HG03571 (cell line): ENCODE results near the gene TMEM184A.

Experiments used
- ATAC-seq: cut with Tn5 transposase; IDR thresholded peaks from one replicate; pipeline ENCODE4 v1.9.1; 2021; ENCODE audit not compliant: unreplicated experiment

The TMEM184A gene

DNA sequence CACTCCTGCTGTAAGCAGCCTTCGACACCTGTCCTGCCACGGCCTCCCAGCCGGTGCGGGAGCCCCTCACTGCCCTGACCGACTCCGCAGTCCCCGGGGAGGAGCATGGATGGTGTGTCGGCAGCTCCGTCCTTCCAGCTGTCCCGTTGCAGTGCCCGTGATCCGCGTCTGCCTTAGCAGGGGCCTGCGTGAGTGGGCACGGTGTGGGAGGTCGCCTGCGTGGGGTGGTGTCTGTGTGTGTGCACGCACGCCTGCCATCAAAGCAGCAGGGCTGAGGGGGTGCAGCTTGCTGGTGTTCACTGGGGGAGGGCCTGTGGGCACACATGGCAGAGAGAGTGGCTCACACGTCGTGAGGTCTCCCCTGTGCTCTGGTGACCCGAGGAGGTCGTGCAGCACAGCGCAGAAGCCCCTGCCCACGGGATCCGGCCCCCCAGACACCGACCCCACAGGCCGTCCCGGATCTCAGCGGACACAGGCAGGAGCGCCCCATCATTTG is 15.2 kb downstream of the TMEM184A start:
- no peak for ATAC-seq

DNA sequence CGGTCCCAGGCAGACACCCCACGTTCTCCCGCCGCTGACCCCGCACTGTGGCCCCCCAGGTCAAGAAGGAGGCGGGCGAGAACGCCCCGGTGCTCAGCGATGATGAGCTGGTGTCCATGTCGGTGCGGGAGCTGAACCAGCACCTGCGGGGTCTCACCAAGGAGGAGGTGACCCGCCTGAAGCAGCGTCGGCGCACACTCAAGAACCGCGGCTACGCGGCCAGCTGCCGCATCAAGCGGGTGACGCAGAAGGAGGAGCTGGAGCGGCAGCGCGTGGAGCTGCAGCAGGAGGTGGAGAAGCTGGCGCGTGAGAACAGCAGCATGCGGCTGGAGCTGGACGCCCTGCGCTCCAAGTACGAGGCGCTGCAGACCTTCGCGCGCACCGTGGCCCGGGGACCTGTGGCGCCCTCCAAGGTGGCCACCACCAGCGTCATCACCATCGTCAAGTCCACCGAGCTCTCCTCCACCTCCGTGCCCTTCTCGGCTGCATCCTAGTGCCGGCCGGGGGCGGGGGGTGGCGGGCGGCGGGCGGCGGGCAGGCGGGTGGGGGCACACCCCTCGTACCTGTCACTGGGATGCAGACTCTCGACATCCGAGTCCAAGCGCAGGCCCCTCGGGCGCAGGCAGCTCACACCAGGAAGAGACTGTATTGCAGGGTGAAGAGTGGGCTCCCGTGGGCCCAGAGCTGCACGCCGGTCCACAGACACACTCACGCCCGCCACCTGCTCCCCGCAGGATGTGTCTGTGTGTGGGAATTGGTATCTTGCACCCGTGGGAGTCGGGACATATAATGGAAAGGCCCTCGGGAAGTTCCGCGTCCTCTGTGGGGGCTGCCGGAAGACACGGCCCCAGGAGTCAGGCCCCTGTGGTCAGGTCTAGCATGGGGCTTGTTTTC is 15.9 kb downstream of the TMEM184A start:
- no peak for ATAC-seq

DNA sequence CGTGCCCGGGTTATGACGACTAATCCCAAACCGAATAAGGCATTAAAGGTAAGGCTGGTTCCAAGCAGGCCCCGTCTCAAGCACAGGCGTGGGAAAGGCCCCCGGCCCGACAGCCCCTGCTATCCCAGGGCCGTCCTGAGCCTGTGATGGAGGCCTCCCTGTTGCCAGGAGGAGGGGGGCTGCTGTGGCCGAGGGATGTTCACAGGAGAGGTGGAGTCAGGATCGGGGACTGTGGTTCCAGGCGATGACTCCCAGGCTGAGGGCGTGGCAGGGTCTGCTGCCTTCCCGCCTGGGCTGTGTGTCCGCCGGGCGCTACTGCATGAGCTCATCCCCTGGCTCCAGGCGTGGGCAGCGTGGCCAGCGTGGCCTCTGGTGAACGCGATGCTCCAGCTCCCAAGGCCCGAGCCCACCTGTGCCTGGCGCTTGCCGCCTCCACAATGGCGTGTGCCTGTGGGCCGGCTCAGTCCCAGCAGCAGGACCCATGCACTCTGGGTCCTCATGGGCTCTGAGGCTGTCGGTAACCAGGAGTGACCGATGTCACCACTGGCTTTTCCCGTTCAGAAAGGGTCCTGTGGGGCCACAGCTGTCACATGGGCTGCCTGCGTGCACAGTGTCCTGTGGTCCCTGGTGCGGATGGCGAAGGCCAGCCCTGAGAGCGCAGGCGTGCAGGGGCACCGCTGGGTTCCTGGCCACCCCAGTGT is 16.7 kb downstream of the TMEM184A start:
- ATAC-seq = no peak

DNA sequence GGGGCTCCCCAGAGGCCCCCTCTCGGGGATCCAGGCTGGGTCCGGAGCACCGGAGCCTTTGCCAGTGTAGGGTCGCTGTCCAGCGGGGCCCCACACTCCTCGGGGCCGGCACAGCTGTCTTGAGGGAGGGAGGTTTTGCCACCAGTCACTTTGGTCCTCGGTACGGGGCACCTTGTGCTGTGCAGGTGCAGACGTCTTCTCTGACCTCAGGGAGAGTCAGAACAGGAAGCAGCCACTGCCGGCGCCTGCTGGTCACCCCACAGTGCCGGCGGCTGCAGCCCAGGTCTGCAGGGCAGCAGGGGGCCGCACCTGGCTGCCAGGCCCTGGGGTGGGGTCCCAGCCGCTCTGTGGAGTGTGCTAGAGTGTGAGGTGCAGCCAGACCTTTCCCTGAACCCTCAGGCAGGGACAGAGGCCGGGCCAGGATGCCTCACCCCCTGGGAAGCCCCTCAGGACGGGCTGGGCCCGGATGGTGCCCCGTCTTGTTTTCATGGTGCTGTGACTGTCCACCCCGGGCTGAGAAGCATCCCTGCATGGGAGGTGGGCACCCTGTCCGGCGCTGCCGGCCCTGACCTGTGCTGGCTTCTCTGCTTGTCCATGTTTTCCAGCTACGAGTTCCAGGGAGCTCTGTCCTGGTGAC is 17.3 kb downstream of the TMEM184A start:
- no peak for ATAC-seq

DNA sequence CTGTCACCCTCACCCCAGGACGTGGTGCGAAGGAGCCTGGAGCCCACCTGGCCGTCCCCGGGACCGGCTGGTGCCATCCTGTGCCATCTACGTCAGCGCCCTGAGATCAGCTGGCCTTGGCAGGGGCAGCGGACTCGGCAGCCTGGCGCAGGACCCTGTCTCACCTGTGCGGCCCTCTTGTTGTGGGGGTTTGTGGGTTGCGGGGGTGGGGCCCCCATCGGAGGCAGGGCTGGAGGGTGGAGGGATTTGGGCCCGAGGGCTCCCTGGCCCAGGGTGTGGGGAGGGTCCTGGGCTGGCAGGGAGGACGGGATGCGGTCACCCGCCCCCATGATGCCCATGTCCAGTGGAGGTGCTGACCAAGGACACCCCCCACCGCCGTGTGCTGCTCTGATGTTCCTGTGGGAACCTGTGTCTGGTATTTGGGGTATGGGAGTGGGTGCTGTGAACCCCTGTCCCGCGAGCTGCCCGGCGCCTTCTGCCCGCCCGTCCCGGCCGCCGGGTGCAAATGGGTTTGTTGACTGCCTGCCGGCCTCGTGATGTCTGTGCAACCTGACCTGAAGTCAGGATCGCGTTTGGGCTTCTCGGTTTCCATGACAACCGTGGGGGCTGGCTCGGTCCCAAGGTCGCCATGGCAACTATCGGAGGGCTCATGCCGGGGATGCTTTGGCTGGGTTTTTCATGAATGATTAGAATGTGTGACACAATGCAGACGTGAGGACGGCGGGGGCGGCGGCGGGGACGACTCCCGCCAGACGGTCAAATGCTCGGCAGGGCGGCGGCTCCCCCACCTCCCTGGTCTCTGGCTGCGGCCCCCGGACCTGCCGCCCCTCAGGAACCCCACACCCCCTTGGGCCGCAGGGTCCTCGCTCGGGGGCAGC is 18.2 kb downstream of the TMEM184A start:
- no peak for ATAC-seq

DNA sequence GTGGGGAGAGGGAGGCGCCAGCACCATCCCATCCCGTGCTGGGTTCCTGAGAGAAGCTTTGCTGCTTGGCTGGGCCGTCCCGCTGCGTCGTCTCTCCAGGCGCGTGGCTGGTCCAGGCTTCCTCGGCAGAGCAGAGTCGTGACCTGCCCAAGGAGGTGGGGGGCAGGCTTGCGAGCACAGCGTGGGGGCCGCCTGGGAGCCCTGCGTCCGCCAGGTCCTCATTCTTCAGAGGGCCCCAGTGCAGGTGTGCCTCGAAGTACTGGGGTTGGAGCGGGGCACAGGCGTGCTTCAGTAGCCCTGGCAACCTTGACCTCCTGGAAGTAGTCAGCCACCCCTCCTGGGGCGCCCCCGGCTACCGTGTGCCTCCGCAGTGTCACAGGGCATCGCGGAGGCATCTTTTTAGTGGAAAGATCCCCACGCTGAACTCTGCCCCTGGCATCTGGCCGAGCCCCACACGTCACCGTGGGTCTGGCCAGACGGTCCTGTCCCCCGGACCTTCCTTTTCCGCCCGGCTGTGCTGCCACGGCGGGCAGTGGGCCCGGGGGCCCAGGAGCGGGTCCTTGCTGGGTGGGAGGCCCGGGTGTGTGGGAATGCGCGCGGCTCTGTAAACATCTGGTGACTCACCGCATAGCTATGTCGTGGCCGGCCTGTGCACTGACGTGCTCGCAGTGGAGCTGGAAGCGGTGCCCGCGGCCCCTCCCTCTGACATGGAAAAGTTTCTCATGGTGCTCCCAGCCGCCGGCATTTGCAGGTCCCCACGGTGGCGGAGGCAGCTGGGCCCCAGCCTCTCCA is 19.1 kb downstream of the TMEM184A start:
- no peak for ATAC-seq

DNA sequence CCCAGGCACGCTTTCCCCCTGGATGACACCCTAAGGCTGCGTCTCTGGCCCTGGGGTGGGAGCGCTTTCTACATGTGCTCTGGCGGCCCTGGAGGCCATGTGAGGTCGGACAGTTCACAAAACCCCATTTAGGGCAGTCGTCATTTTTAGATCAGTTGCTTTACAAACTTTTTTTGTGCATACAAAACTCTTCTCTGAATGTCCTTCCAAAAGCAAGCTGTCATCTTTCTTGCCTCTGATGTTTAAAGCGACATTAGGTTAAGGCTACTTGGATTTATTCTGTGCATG is 19.6 kb downstream of the TMEM184A start:
- no peak for ATAC-seq

DNA sequence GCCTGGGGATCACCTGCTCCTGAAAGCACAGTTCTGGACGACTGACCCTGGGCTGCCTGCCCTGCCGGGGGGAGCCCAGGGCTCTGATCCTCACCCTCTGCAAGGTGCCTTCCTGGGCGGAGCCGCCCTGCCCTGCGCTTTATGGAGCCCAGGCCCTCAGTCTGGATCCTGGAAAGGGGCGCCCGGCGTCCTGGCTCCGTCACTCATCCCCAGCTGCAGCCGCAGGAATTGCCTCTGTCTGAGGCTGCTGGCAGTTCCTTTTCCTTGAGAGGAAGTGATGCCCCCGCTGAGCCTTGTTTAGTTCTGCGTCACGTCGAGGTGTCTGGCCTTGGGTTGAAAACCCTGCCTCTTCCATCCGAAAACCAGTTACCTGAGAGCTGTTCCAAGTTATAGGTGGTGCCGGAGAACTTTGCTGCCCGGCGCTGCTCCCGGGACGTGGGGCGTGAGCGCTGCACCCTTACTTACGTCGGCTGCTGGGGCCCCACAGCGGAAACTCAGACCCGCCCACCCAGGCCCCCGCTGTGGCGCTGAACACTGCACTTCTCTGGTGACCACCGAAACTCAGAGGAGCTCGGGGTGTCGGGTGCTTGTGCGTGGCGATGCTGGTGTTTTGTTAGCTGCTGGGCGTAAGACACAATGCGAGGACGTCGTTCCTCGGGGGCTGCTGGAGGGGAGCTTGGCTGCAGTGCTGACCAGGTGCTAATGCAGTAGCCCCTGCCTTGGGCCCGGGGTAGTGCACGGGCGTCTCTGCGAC is 20.1 kb downstream of the TMEM184A start:
- ATAC-seq = no peak

DNA sequence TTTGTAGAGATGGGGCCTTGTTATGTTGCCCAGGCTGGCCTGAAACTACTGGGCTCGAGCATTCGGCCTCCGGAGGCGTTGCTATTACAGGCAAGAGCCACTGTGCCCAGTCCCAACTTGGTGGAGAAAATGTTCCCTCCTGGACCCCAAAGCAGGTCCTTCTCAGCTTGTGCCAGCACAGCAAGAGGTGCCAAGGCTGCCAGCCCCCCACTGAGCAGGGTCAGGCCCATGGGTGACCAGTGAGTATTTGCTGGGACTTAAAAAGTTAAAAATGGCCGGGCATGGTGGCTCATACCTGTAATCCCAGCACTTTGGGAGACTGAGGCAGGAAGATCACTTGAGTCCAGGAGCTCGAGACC is 20.9 kb downstream of the TMEM184A start:
- ATAC-seq = no peak

DNA sequence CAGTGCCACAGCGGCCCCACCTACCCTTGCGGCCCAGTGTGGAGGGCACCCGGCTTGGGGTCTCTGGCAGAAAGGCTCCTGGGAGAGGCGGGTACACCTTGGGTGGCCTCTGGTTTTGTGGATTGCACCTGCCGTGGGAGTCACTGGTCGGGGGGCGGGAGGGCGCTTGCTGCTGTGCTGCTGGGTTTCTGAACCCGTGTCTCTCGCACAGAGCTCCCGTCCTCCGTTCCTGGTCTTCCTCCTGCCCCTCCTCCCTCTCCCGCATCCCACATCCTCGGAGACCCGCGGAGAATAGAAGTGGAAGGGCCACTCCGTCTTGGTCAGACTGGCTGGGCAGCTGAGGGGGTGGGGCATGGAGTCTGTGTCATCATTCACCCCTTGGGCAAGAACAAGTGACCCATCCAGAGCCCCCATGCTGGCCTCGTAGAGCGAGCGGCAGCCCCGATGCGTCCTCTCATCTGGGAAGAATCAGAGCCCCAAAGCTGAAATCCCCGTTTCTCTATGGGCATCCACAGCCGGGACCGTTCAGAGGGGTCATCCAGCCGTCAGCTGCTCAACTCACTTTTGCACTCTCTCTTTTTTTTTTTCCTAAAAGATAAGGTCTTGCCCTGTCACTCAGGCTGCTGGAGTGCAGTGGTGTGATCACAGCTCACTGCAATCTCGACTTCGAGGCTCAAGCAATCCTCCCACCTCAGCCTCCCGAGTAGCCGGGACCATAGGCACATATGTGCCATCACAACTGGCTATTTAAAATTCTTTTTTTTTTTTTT is 21.5 kb downstream of the TMEM184A start:
- no peak for ATAC-seq

DNA sequence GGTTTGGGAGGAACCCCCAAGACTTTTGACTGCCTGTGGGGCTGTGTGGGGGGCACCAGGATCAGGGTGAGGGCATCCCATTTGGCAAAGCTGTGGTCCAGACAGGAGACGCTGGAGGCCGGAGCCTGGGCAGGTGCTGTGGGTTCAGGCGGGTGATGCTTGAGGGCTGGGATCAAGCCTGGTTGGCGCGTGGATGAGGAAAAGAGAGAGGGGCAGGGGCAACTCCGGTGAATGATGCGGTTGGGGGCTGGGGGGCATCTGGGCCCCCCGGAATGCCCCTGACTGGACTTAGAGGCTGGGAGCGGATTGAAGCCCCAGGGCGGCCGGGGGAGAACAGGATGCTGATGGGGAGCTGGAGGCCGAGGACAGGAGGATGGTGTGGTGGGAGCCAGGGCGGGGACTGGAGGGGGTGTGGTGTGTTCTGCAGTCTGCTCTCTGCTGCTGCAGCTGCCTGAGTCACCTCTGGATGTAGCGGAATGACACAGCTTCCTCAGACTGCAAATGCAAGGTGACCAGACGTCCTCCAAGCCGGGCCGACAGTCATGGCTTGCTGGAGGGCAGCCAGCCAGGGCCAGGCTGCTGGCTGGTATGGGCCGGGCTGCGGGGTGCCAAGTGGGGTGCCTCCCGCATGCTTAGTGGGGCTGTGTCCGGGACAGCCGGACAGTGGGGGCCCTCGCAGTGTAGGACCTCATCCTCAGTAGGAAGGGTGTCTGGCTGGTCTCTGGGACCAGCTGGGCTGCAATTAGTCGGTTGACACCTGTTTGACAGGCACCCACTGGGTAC is 22.3 kb downstream of the TMEM184A start:
- ATAC-seq = no peak

DNA sequence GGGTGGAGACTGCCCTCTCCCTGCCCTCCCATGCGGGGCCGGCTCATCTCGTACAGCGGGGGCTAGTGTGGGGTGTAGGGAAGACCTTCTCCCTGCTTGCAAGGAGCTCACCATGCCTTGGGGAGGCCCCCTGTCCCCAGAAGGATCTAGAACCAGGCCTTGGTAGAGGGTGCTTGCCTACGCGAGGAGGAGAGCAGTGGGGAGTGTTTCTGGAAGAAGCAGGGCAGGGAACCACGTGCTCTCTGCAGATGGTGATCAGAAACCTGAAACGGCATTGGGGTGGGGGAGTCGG is 22.8 kb downstream of the TMEM184A start:
- no peak for ATAC-seq

DNA sequence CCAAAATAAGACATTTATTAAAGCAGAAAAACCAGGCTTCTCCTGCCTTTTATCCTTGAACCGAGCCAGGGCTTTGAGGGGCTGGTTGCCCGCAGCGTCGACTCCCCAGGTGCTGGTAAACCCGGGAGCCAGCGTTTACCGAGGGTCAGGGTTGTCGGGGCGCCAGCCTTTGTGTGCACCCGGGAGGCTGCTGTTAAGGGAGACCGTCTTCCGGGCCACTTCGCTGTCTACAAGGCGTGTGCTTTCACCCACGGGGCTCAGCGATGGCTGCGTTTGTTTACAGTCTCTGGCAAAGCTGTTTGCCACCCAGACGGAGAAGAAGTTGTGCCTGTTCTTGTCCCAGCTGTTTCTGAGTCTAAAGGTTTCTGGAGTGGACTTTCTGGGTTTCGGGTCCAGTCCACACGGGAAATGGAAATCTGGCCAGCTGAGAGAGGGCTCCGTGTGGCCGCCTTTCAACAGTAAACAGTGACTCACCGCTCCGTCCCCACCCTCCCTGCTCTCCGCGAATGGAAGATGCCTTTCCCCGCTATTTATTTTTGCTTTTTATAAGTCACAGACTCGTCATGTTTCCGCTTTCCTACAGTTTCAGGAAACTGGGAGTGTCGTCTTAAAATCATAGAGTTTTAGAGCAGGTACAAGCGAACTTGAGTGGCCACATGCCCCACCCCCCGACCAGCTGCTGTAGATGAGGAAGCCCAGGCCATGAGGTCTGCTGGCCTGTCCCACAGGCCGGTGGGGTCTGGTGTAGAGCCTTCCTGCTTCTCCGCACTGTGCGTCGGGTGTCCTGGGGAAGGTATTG is 23.4 kb downstream of the TMEM184A start:
- ATAC-seq = no peak

DNA sequence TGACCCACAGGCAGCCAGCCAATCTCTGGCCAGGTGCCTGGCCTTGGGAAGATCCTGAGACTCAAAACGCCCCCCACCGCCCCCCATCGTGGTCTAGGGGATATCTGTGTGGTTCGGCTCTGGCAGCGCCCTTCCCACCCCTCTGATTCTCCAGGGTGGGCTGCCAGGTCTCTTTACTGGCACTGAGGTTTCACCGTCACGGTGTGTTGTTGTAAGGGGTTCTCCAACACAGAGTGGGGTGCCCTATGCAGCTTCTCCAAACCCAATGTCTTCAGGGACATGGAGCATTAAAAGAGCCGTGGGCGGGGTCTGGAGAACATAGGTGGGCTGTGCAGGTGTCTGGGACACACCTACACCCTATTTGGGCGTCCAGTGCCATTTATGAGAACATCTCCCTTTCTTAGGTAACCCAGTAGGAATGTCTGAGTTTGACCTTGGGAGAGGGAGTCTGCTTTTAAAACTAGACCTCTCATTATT is 24.0 kb downstream of the TMEM184A start:
- ATAC-seq = no peak

DNA sequence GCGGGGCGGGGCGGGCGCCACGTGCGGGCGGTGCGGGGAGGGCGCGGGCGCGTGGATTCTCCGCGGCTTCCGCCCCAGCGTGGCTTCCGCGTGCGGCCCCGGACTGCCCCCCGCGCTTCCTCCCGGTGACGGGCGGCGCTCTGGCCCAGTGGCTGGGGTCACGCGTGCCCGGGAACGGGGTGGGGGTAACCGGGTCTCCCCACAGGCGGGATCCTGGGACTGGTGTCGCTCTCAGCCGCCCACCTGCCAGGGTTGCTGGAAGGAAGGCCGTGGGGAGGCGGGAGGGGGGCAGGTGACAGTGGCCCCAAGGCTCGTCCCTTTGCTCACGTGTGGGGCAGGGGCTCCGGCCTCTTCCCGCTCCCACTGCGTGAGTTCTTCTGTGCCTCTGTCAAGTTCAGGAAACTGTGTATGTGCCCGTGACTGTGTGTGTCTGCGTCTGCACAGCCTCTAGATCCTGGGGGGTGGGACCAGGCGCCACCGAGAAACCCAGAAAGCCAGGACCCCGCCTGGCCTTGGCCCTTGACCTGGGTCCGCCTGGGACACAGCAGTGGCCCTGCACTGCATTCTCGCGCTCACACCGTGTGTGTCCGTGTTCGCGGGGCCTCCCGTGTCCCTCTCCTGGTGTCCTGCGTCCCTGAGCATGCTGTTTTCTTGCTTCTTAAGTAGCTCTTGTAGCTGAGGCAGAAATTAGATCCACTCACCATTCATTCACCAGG is 24.6 kb downstream of the TMEM184A start:
- no peak for ATAC-seq

DNA sequence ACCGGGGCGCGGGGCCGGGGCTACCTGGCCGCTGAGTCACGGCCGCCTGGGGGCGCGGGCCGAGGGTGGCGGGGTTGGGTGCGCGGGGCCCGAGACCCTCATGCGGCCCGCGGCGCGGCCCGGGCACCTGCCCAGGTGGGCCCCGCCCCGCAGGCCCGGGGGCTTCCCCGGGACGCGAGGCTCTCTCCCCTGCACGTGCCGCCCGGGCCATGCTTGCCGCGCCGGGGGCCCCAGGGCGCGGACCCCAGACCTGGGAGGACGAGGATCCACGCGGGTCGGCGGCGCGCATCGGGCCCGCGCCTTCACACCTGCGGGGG is 25.1 kb downstream of the TMEM184A start:
- peak; percentile 16 for ATAC-seq
